ENCODE measurements around the gene CRYM. TPM values are rescaled to one million over a fixed set of nuclear protein-coding genes. Genes with fewer than 3 reads are reported as not detected.

Gene CRYM
- total RNA-seq, 2 donors from 2014 or later: 14.2 to 21.0 TPM

GRCh38 chr16:21236831-21237230 is 41.3 kb downstream of the CRYM start:
- H3K4me3 Mint-ChIP-seq: no peak overlapping the region
- TF ChIP-seq CTCF (conservative IDR thresholded peaks at IDR 0.05): no peak
- 88% methylated on average over 5 of the region's 5 CpGs; no CpG with 5 or more reads in 1 of the 2 experiments for WGBS, 2 experiments (ENCODE audit: insufficient coverage in 1 of 2, insufficient read length in 1 of 2)

GRCh38 chr16:21235199-21235585 is 42.9 kb downstream of the CRYM start:
- H3K36me3 Mint-ChIP-seq (ENCODE audit: low read depth): no peaks in the 10 kb centered on the region
- no peak for TF ChIP-seq CTCF (conservative IDR thresholded peaks at IDR 0.05)
- H3K27me3 Mint-ChIP-seq (ENCODE audit: insufficient read depth): no peaks in the 10 kb centered on the region
- H3K9me3 ChIP-seq (ENCODE audit: control insufficient read depth, low read length): no peaks in the 10 kb centered on the region
- no peak overlapping the region for H3K4me3 ChIP-seq (ENCODE audit: low read length)
- no peaks in the 10 kb centered on the region for H3K9me3 Mint-ChIP-seq
- 88% methylated on average over 3 of the region's 3 CpGs for WGBS, 2 experiments (ENCODE audit: insufficient coverage in 1 of 2, insufficient read length in 1 of 2)
- H3K27ac ChIP-seq (ENCODE audit: low read depth, low read length): no peak overlapping the region
- no peak overlapping the region for H3K9ac ChIP-seq (ENCODE audit: extremely low read depth, low read length, poor library complexity, severe bottlenecking)
- no peaks in the 10 kb centered on the region for H3K27me3 ChIP-seq (ENCODE audit: control insufficient read depth, insufficient read depth, low read length, poor library complexity, severe bottlenecking)
- no peak overlapping the region for H3K27ac Mint-ChIP-seq
- peaks cover 21% of the 10 kb centered on the region for H3K4me1 Mint-ChIP-seq
- no peak for DNase-seq
- no peak overlapping the region for H3K4me3 Mint-ChIP-seq
- no peaks in the 10 kb centered on the region for H3K36me3 ChIP-seq (ENCODE audit: control insufficient read depth, insufficient read depth, low read length)
- peaks cover 7% of the 10 kb centered on the region for H3K4me1 ChIP-seq (ENCODE audit: control insufficient read depth, insufficient read depth, low read length)

More at GRCh38 chr16:21236831-21237230, 41.3 kb downstream of the CRYM start:
- no peak for DNase-seq
- Histone ChIP-seq H3K4me3 (ENCODE audit: low read length) (no peak overlapping the region), H3K27ac (ENCODE audit: low read depth, low read length) (no peak overlapping the region), H3K27me3 (ENCODE audit: control insufficient read depth, insufficient read depth, low read length, poor library complexity, severe bottlenecking) (no peaks in the 10 kb centered on the region), H3K9ac (ENCODE audit: extremely low read depth, low read length, poor library complexity, severe bottlenecking) (no peak overlapping the region), H3K36me3 (ENCODE audit: control insufficient read depth, insufficient read depth, low read length) (no peaks in the 10 kb centered on the region), H3K4me1 (ENCODE audit: control insufficient read depth, insufficient read depth, low read length) (peaks cover 7% of the 10 kb centered on the region), H3K9me3 (ENCODE audit: control insufficient read depth, low read length) (no peaks in the 10 kb centered on the region)
- H3K27ac Mint-ChIP-seq: no peak overlapping the region
- peaks cover 21% of the 10 kb centered on the region for H3K4me1 Mint-ChIP-seq
- H3K9me3 Mint-ChIP-seq: no peaks in the 10 kb centered on the region
- H3K36me3 Mint-ChIP-seq (ENCODE audit: low read depth): no peaks in the 10 kb centered on the region
- no peaks in the 10 kb centered on the region for H3K27me3 Mint-ChIP-seq (ENCODE audit: insufficient read depth)

- no peak within 1 kb of the TSS for H3K27ac Mint-ChIP-seq
- no peak within 1 kb of the TSS for H3K4me3 Mint-ChIP-seq
- Histone ChIP-seq H3K9me3 (ENCODE audit: control insufficient read depth, low read length) (no peaks in the 10 kb centered on the region), H3K27ac (ENCODE audit: low read depth, low read length) (no peak within 1 kb of the TSS), H3K27me3 (ENCODE audit: control insufficient read depth, insufficient read depth, low read length, poor library complexity, severe bottlenecking) (no peaks in the 10 kb centered on the region), H3K36me3 (ENCODE audit: control insufficient read depth, insufficient read depth, low read length) (no peaks in the 10 kb centered on the region), H3K4me1 (ENCODE audit: control insufficient read depth, insufficient read depth, low read length) (peaks cover 7% of the 10 kb centered on the region), H3K9ac (ENCODE audit: extremely low read depth, low read length, poor library complexity, severe bottlenecking) (no peak within 1 kb of the TSS), H3K4me3 (ENCODE audit: low read length) (no peak within 1 kb of the TSS)
- TF ChIP-seq CTCF (conservative IDR thresholded peaks at IDR 0.05): no peak
- DNase-seq: no peak
- no peaks in the 10 kb centered on the region for H3K9me3 Mint-ChIP-seq
- peaks cover 21% of the 10 kb centered on the region for H3K4me1 Mint-ChIP-seq
- 88% methylated on average over 9 to 11 of the region's 11 CpGs for WGBS, 2 experiments (ENCODE audit: insufficient coverage in 1 of 2, insufficient read length in 1 of 2)
- peaks cover 9% of the 10 kb centered on the region for H3K27me3 Mint-ChIP-seq (ENCODE audit: insufficient read depth)
- H3K36me3 Mint-ChIP-seq (ENCODE audit: low read depth): no peaks in the 10 kb centered on the region
Measured at GRCh38 chr16:21233521-21234150, 44.5 kb downstream of the CRYM start, which contains the start of gene ANKS4B. TSS of gene ANKS4B (plus strand) at chr16:21233699. CDS start at chr16:21233738, 39 bp downstream.
